ENCODE measurements around the gene EXOC3L4.
"Not testable (repeated sequence)": the region's sequence is repeated elsewhere in the genome, so short reads cannot be mapped to it uniquely, and the experiment has no call there.

Gene EXOC3L4

GRCh38 chr14:103094406-103095209 lies at the start of gene EXOC3L4:
EXOC3L4 (plus strand) TSS chr14:103094725; CDS start chr14:103100220, 5,495 bp downstream.
- Mint-ChIP-seq H3K4me3 (no peak within 1 kb of the TSS), H3K36me3 (no peaks in the 10 kb centered on the region), H3K9me3 (no peaks in the 10 kb centered on the region), H3K27me3 (peaks cover 2% of the 10 kb centered on the region), H3K27ac (no peak within 1 kb of the TSS), H3K4me1 (no peaks in the 10 kb centered on the region)

GRCh38 chr14:103045371-103045869 lies 49.1 kb upstream of the EXOC3L4 start:
- Mint-ChIP-seq H3K36me3 (peaks cover 3% of the 10 kb centered on the region), H3K4me1 (peaks cover 7% of the 10 kb centered on the region), H3K4me3 (peak overlapping the region; percentile 12), H3K27me3 (no peaks in the 10 kb centered on the region), H3K27ac (no peak overlapping the region), H3K9me3 (no peaks in the 10 kb centered on the region)

GRCh38 chr14:103047453-103047852 lies 47.1 kb upstream of the EXOC3L4 start:
- not testable (repeated sequence) for H3K36me3 Mint-ChIP-seq, H3K27me3 Mint-ChIP-seq, H3K4me3 Mint-ChIP-seq, H3K9me3 Mint-ChIP-seq, H3K27ac Mint-ChIP-seq, H3K4me1 Mint-ChIP-seq

- Mint-ChIP-seq H3K4me1 (peaks cover 2% of the 10 kb centered on the region), H3K4me3 (no peak overlapping the region), H3K27ac (no peak overlapping the region), H3K9me3 (no peaks in the 10 kb centered on the region), H3K36me3 (no peaks in the 10 kb centered on the region), H3K27me3 (peaks cover under 1% of the 10 kb centered on the region)
Observed at GRCh38 chr14:103050935-103051334, 43.6 kb upstream of the EXOC3L4 start.

GRCh38 chr14:103052407-103052806 lies 42.1 kb upstream of the EXOC3L4 start:
- H3K4me1 Mint-ChIP-seq = peaks cover 6% of the 10 kb centered on the region
- peaks cover 2% of the 10 kb centered on the region for H3K27me3 Mint-ChIP-seq
- H3K27ac Mint-ChIP-seq = no peak overlapping the region
- H3K9me3 Mint-ChIP-seq = no peaks in the 10 kb centered on the region
- no peak overlapping the region for H3K4me3 Mint-ChIP-seq
- no peaks in the 10 kb centered on the region for H3K36me3 Mint-ChIP-seq

- Mint-ChIP-seq H3K9me3 (no peaks in the 10 kb centered on the region), H3K27ac (no peak overlapping the region), H3K36me3 (no peaks in the 10 kb centered on the region), H3K4me1 (peaks cover 9% of the 10 kb centered on the region), H3K27me3 (peaks cover 6% of the 10 kb centered on the region), H3K4me3 (peak overlapping the region; percentile 75)
Observed at GRCh38 chr14:103055695-103056094, 38.8 kb upstream of the EXOC3L4 start.

GRCh38 chr14:103056322-103057027 lies 38.0 kb upstream of the EXOC3L4 start:
- Mint-ChIP-seq H3K9me3 (no peaks in the 10 kb centered on the region), H3K27me3 (peaks cover 6% of the 10 kb centered on the region), H3K4me3 (peak overlapping the region; percentile 75), H3K27ac (no peak overlapping the region), H3K4me1 (peaks cover 9% of the 10 kb centered on the region), H3K36me3 (no peaks in the 10 kb centered on the region)

GRCh38 chr14:103057028-103057371 lies 37.5 kb upstream of the EXOC3L4 start:
- no peak overlapping the region for H3K27ac Mint-ChIP-seq
- H3K9me3 Mint-ChIP-seq = no peaks in the 10 kb centered on the region
- H3K4me1 Mint-ChIP-seq = peaks cover 9% of the 10 kb centered on the region
- H3K4me3 Mint-ChIP-seq = no peak overlapping the region
- no peaks in the 10 kb centered on the region for H3K36me3 Mint-ChIP-seq
- peaks cover 6% of the 10 kb centered on the region for H3K27me3 Mint-ChIP-seq

GRCh38 chr14:103057372-103058163 lies 37.0 kb upstream of the EXOC3L4 start, which contains the start of gene CDC42BPB:
CDC42BPB (minus strand) TSS chr14:103057549; CDS start chr14:103057173, 376 bp downstream.
- H3K27me3 Mint-ChIP-seq = peaks cover 6% of the 10 kb centered on the region

GRCh38 chr14:103058164-103059055 lies 36.1 kb upstream of the EXOC3L4 start:
- peaks cover 6% of the 10 kb centered on the region for H3K27me3 Mint-ChIP-seq
- no peaks in the 10 kb centered on the region for H3K9me3 Mint-ChIP-seq
- H3K4me1 Mint-ChIP-seq = peaks cover 9% of the 10 kb centered on the region
- H3K4me3 Mint-ChIP-seq = peak overlapping the region; percentile 44
- no peak overlapping the region for H3K27ac Mint-ChIP-seq
- no peaks in the 10 kb centered on the region for H3K36me3 Mint-ChIP-seq

More at GRCh38 chr14:103057372-103058163, 37.0 kb upstream of the EXOC3L4 start, which contains the start of gene CDC42BPB:
- no peaks in the 10 kb centered on the region for H3K36me3 Mint-ChIP-seq
- H3K4me3 Mint-ChIP-seq = peak within 1 kb of the TSS; percentile 62
- H3K27ac Mint-ChIP-seq = no peak within 1 kb of the TSS
- H3K9me3 Mint-ChIP-seq = no peaks in the 10 kb centered on the region
- H3K4me1 Mint-ChIP-seq = peaks cover 9% of the 10 kb centered on the region

- no peaks in the 10 kb centered on the region for H3K9me3 Mint-ChIP-seq
- peaks cover 8% of the 10 kb centered on the region for H3K27me3 Mint-ChIP-seq
- no peak overlapping the region for H3K27ac Mint-ChIP-seq
- H3K36me3 Mint-ChIP-seq = no peaks in the 10 kb centered on the region
- peaks cover 9% of the 10 kb centered on the region for H3K4me1 Mint-ChIP-seq
- H3K4me3 Mint-ChIP-seq = no peak overlapping the region
Observed at GRCh38 chr14:103059556-103059955, 35.0 kb upstream of the EXOC3L4 start.

GRCh38 chr14:103061482-103061976 lies 33.0 kb upstream of the EXOC3L4 start:
- peaks cover 6% of the 10 kb centered on the region for H3K27me3 Mint-ChIP-seq
- no peak overlapping the region for H3K4me3 Mint-ChIP-seq

GRCh38 chr14:103064436-103064835 lies 30.1 kb upstream of the EXOC3L4 start:
- no peaks in the 10 kb centered on the region for H3K9me3 Mint-ChIP-seq

More at GRCh38 chr14:103061482-103061976, 33.0 kb upstream of the EXOC3L4 start:
- no peak overlapping the region for H3K27ac Mint-ChIP-seq
- H3K9me3 Mint-ChIP-seq = no peaks in the 10 kb centered on the region
- peaks cover 3% of the 10 kb centered on the region for H3K4me1 Mint-ChIP-seq
- no peaks in the 10 kb centered on the region for H3K36me3 Mint-ChIP-seq

GRCh38 chr14:103064978-103065377 lies 29.5 kb upstream of the EXOC3L4 start:
- Mint-ChIP-seq H3K4me3 (no peak overlapping the region), H3K27ac (no peak overlapping the region)

More at GRCh38 chr14:103064436-103064835, 30.1 kb upstream of the EXOC3L4 start:
- Mint-ChIP-seq H3K27ac (no peak overlapping the region), H3K36me3 (no peaks in the 10 kb centered on the region), H3K27me3 (peaks cover 4% of the 10 kb centered on the region), H3K4me3 (no peak overlapping the region), H3K4me1 (no peaks in the 10 kb centered on the region)

More at GRCh38 chr14:103064978-103065377, 29.5 kb upstream of the EXOC3L4 start:
- no peaks in the 10 kb centered on the region for H3K9me3 Mint-ChIP-seq
- no peaks in the 10 kb centered on the region for H3K36me3 Mint-ChIP-seq
- H3K4me1 Mint-ChIP-seq = no peaks in the 10 kb centered on the region
- H3K27me3 Mint-ChIP-seq = peaks cover 4% of the 10 kb centered on the region

Data from activated naive CD4-positive, alpha-beta T cell treated with anti-CD3 and anti-CD28 coated beads, Interleukin-2, amount 50 U/mL, for 24 hours (primary cell).